Panc1 (cell line): ENCODE results near the gene ATP6V1B1. TPM values are rescaled to one million over a fixed set of nuclear protein-coding genes. Genes with fewer than 3 reads are reported as not detected.

ENCODE experiments used
- ATAC-seq: fragments of 200-7000 bp; cut with Tn5 transposase; 2 replicates; pipeline ENCODE4 v1.9.1; 2020; ENCODE audit warnings: mild to moderate bottlenecking, moderate library complexity
- BruUV-seq: library from RNA; stranded (reverse); fragments of 400-500 nt; replicated peaks from 2 replicates; lab custom pipeline; 2021; lab: Mats Ljungman, UMichigan
- CTCF ChIA-PET: fragments of 300-600 bp; sonication (Branson Sonifier 250); formaldehyde crosslinking; loops from one replicate; lab custom pipeline; 2022; ENCODE audit warnings: antibody characterized with exemption; lab: Charles Lee
- POLR2A ChIA-PET: fragments of 300-600 bp; sonication (Branson Sonifier 250); formaldehyde crosslinking; loops from one replicate; lab custom pipeline; 2022; ENCODE audit warnings: antibody characterized with exemption; lab: Charles Lee
- DNase-seq: peaks from one replicate; pipeline ENCODE4 v3.0.0-alpha.2; 2010; ENCODE audit warnings: low read depth, low spot score
- H3K27ac ChIP-seq: 2 replicates; pipeline ENCODE4 v1.5.1; 2011; ENCODE audit warnings: mild to moderate bottlenecking, low read length, inconsistent platforms
- H3K27me3 ChIP-seq: fragments of 200-500 bp; sonication (Bioruptor generic); 2 replicates; pipeline ENCODE4 v1.6.0; 2014; ENCODE audit warnings: low read length, inconsistent platforms; ENCODE audit not compliant: control insufficient read depth, insufficient read depth
- H3K36me3 ChIP-seq: fragments of 200-500 bp; sonication (Bioruptor generic); 2 replicates; pipeline ENCODE4 v1.5.1; 2014; ENCODE audit warnings: inconsistent platforms, mild to moderate bottlenecking, low read length, moderate library complexity; ENCODE audit not compliant: control insufficient read depth, insufficient read depth
- H3K4me1 ChIP-seq: 2 replicates; pipeline ENCODE4 v1.5.1; 2011; ENCODE audit warnings: inconsistent platforms, mild to moderate bottlenecking, low read length, moderate library complexity; ENCODE audit not compliant: control insufficient read depth, insufficient read depth
- H3K4me3 ChIP-seq, 2 experiments: 2 replicates each; pipeline ENCODE4 v1.5.1; 2011 to 2012; ENCODE audit warnings: low read depth in 2 of 2, low read length in 2 of 2, mild to moderate bottlenecking in 2 of 2, inconsistent platforms in 1 of 2, moderate library complexity in 1 of 2
- H3K9me3 ChIP-seq: fragments of 200-500 bp; sonication (Bioruptor generic); 2 replicates; pipeline ENCODE4 v1.5.1; 2014; ENCODE audit warnings: low read depth, mild to moderate bottlenecking, inconsistent platforms, low read length, moderate library complexity; ENCODE audit not compliant: control insufficient read depth, insufficient read depth
- CTCF ChIP-seq: fragments of 450-650 bp; IDR thresholded peaks from 2 replicates; pipeline ENCODE4 v1.5.1; 2017; ENCODE audit warnings: mild to moderate bottlenecking
- POLR2AphosphoS5 ChIP-seq: IDR thresholded peaks from 2 replicates; pipeline ENCODE4 v1.6.1; 2012; ENCODE audit warnings: mild to moderate bottlenecking, low read depth, low read length, moderate library complexity
- REST ChIP-seq, 2 experiments: IDR thresholded peaks; 2 replicates each; pipeline ENCODE4 v1.6.1; 2011 to 2012; ENCODE audit warnings: low read depth in 2 of 2, control low read depth in 1 of 2, low read length in 1 of 2, mild to moderate bottlenecking in 1 of 2, moderate library complexity in 1 of 2; ENCODE audit not compliant: insufficient read depth in 1 of 2
- SIN3A ChIP-seq: IDR thresholded peaks from 2 replicates; pipeline ENCODE4 v1.6.1; 2012; ENCODE audit warnings: low read depth, mild to moderate bottlenecking, low read length, moderate library complexity, borderline replicate concordance; ENCODE audit not compliant: insufficient read depth
- TCF7L2 ChIP-seq: IDR thresholded peaks from 2 replicates; pipeline ENCODE4 v1.6.1; 2011; ENCODE audit warnings: mild to moderate bottlenecking, low read depth, low read length, inconsistent platforms
- in situ Hi-C: cut with HindIII; loops from 2 replicates; pipeline ENCODE4 v1.10.0; 2016; ENCODE audit warnings: low sequenced_read_pairs, low pct_unique_long_range_greater_than_20kb
- intact Hi-C: fragments of 100-400 bp; cut with micrococcal nuclease; formaldehyde crosslinking; loops from one replicate; pipeline ENCODE4 v1.10.0; 2022; ENCODE audit not compliant: unreplicated experiment
- total RNA-seq: library from RNA; stranded (reverse); gene quantifications from one replicate; pipeline ENCODE4 v1.2.1, GENCODE V29; 2021; ENCODE audit not compliant: unreplicated experiment

ATP6V1B1 gene
- total RNA-seq, 1 experiment from 2014 or later, result 0.18 TPM

DNA sequence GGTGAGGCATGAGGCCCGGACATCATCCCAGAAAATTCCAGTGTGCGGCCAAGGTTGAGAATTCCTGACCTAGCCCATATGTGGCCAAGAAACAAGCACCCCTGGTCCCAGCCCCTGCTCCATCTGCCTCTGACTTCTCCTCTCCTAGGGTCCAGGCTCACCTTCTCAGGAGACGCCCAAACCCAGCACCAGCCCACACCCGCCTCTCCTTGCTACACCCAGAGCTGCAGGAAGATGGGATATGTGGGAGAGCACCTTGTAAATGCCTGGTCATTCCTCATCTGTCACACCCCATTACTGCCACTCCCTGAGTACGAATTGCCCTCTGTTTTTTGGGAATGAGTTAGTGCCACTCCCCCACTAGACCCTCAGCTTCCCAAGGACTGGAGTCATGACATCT, 7.3 kb upstream of the ATP6V1B1 start:
- no peaks in the 10 kb centered on the region for H3K9me3 ChIP-seq
- BruUV-seq, result no TSS peak
- no peak for DNase-seq
- TF ChIP-seq SIN3A (no peak), POLR2AphosphoS5 (no peak), CTCF (no peak), REST (IDR thresholded peaks at IDR 0.05; ENCODE audit: insufficient read depth in 1 of 2, low read depth in 2 of 2, low read length in 1 of 2) (no peak), TCF7L2 (no peak)
- no peak overlapping the region for H3K4me3 ChIP-seq
- no peaks in the 10 kb centered on the region for H3K27me3 ChIP-seq
- no peak overlapping the region for H3K27ac ChIP-seq
- POLR2A ChIA-PET, result no interaction called here
- no peaks in the 10 kb centered on the region for H3K4me1 ChIP-seq
- in situ Hi-C loops, result no loop called here
- intact Hi-C loops, result no loop called here
- CTCF ChIA-PET, result no interaction called here
- no peaks in the 10 kb centered on the region for H3K36me3 ChIP-seq
- no peak for ATAC-seq

DNA sequence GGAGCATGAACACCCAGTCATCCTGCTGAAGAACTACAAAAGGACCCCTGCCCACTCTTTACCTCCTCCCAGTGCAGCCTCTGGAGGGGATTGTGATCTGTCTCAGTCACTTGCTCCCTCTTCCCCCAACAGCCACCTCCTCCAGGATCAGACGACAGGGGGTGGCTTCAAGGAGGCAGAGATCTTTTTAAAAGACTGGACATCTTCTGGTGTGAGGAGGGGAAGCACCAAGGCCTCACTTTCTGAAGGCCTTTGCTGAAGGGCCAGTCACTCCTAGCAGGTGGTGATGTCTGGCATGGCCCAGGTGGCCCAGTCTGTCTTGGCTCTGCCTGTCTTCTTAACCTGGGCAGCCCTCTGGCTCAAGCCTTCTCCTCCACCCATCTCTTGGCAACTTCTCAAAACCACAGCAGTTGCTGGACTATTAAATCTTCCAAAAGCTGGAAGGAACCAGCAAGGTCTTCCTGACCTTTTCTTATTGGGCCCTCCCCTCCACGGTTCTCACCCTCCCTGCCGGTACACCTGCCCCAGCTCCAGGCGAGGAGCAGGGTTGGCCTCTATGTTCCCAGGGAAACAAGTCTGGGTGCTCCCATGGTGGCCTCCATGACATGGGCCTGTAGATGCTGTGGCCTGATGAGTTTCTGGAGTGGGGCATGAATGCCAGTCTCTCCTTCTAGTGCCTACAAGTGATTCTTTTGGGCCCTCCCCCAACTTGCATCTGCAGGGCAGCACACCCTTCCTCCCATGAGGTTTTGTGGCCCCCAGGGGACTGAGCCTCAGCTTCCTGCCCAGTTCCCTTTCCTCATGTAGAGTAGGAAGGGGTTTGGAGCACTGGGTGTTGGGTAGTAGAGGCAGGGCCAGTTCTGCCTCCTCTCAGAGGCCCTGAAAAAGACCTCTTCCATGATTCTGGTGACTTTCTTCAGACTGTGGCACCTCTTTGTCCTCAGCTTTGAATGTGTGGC, 5.0 kb upstream of the ATP6V1B1 start:
- CTCF ChIA-PET, result no interaction called here

More for the DNA sequence above, 5.0 kb upstream of the ATP6V1B1 start:
- H3K27me3 ChIP-seq, result no peaks in the 10 kb centered on the region
- TF ChIP-seq REST (IDR thresholded peaks at IDR 0.05; ENCODE audit: insufficient read depth in 1 of 2, low read depth in 2 of 2, low read length in 1 of 2) (no peak), TCF7L2 (no peak), POLR2AphosphoS5 (no peak), SIN3A (no peak), CTCF (no peak)
- no peaks in the 10 kb centered on the region for H3K9me3 ChIP-seq
- ATAC-seq, result no peak
- H3K36me3 ChIP-seq, result no peaks in the 10 kb centered on the region
- H3K4me1 ChIP-seq, result no peaks in the 10 kb centered on the region
- no peak for DNase-seq
- in situ Hi-C loops (no loop called here), intact Hi-C loops (no loop called here)
- H3K27ac ChIP-seq, result no peak overlapping the region
- no TSS peak for BruUV-seq
- POLR2A ChIA-PET, result no interaction called here
- no peak overlapping the region for H3K4me3 ChIP-seq
